A549 (cell line): ENCODE results near the gene CCND2. TPM values are rescaled to one million over a fixed set of nuclear protein-coding genes. Genes with fewer than 3 reads are reported as not detected.

Source experiments
- ATAC-seq, 2 experiments: fragments of 200-7000 bp in 1 of 2; fragments of >200 bp in 1 of 2; cut with Nextera tagmentation in 1 of 2; cut with Tn5 transposase in 1 of 2; 3 replicates each; pipeline versions ENCODE4 v1.8.0 to v1.9.1; 2018 to 2020; ENCODE audit warnings: mild to moderate bottlenecking in 1 of 2, moderate library complexity in 1 of 2
- CTCF ChIA-PET: fragments of 300-600 bp; sonication (Branson Sonifier 250); formaldehyde crosslinking; extraction: SDS; loops from one replicate; lab custom pipeline; 2021; ENCODE audit warnings: antibody characterized with exemption, inconsistent platforms; lab: Yijun Ruan, JAX
- POLR2A ChIA-PET: fragments of 350-600 bp; formaldehyde crosslinking; extraction: SDS; loops from one replicate; lab custom pipeline; 2021; ENCODE audit warnings: antibody characterized with exemption, inconsistent platforms; lab: Yijun Ruan, JAX
- DNase-seq, 2 experiments: peaks; one replicate each; pipeline versions ENCODE4 v3.0.0 to v3.0.0-alpha.2; 2011 to 2016; ENCODE audit warnings: low read depth in 1 of 2, low spot score in 1 of 2
- FAIRE-seq: peaks from 2 replicates; lab custom pipeline; 2011; peaks lifted over from hg19 to GRCh38; lab: Jason Lieb, UNC
- H3K27ac ChIP-seq, 2 experiments: fragments of >200 bp; sonication (Bioruptor Twin); formaldehyde crosslinking; 3 replicates each; pipeline ENCODE4 v1.5.1; 2016 to 2017
- H3K4me1 ChIP-seq: fragments of >200 bp; sonication (Bioruptor Twin); formaldehyde crosslinking; 3 replicates; pipeline ENCODE4 v1.6.1; 2016
- H3K4me2 ChIP-seq: fragments of >200 bp; sonication (Bioruptor Twin); formaldehyde crosslinking; 3 replicates; pipeline ENCODE4 v1.6.1; 2016
- H3K4me3 ChIP-seq: fragments of >200 bp; sonication (Bioruptor Twin); formaldehyde crosslinking; 3 replicates; pipeline ENCODE4 v1.5.1; 2016
- H3K9me3 ChIP-seq: fragments of >200 bp; sonication (Bioruptor Twin); formaldehyde crosslinking; 3 replicates; pipeline ENCODE4 v1.6.1; 2016
- CEBPB ChIP-seq, 2 experiments: fragments of >200 bp in 1 of 2; sonication (Bioruptor Twin) in 1 of 2; formaldehyde crosslinking in 1 of 2; IDR thresholded peaks; 2 replicates each; pipeline ENCODE4 v1.6.1; 2012 to 2016
- CHD4 ChIP-seq: fragments of 200-600 bp; sonication (generic); IDR thresholded peaks from 2 replicates; pipeline ENCODE4 v1.6.1; 2016; ENCODE audit warnings: antibody characterized with exemption, mild to moderate bottlenecking, borderline replicate concordance
- EHMT2 ChIP-seq: fragments of 200-600 bp; sonication (generic); IDR thresholded peaks from 2 replicates; pipeline ENCODE4 v1.6.1; 2016; ENCODE audit warnings: antibody characterized with exemption, low read depth, mild to moderate bottlenecking, moderate library complexity
- HDAC2 ChIP-seq: fragments of 200-600 bp; sonication (generic); IDR thresholded peaks from 2 replicates; pipeline ENCODE4 v1.6.1; 2016
- HEYL ChIP-seq: fragments of 250-450 bp; sonication (Bioruptor Pico); IDR thresholded peaks from 2 replicates; pipeline ENCODE4 v1.8.0; 2021; ENCODE audit warnings: mild to moderate bottlenecking, moderate library complexity
- HOXB13 ChIP-seq: fragments of 250-450 bp; sonication (Bioruptor Pico); IDR thresholded peaks from 2 replicates; pipeline ENCODE4 v1.5.0; 2020; ENCODE audit warnings: low read depth, mild to moderate bottlenecking, moderate library complexity
- HOXB5 ChIP-seq: fragments of 250-450 bp; sonication (Bioruptor Pico); IDR thresholded peaks from 2 replicates; pipeline ENCODE4 v1.5.0; 2020; ENCODE audit warnings: mild to moderate bottlenecking, moderate library complexity
- JUN ChIP-seq, 2 experiments: fragments of >200 bp; sonication (Bioruptor Twin); formaldehyde crosslinking; IDR thresholded peaks; 2 replicates in 1 of 2; 3 replicates in 1 of 2; pipeline ENCODE4 v1.6.1; 2016 to 2017
- JUNB ChIP-seq: fragments of >200 bp; sonication (Bioruptor Twin); formaldehyde crosslinking; IDR thresholded peaks from 2 replicates; pipeline ENCODE4 v1.6.1; 2016
- NFE2L2 ChIP-seq: fragments of 150-350 bp; conservative IDR thresholded peaks from 2 replicates; pipeline ENCODE4 v1.6.1; 2014; ENCODE audit warnings: low read length
- NPAS2 ChIP-seq: fragments of 250-450 bp; sonication (Bioruptor Pico); IDR thresholded peaks from 2 replicates; pipeline ENCODE4 v1.8.0; 2022; ENCODE audit warnings: mild to moderate bottlenecking, moderate library complexity, borderline replicate concordance
- POLR2A ChIP-seq: IDR thresholded peaks from 2 replicates; pipeline ENCODE4 v1.6.1; 2012; ENCODE audit warnings: mild to moderate bottlenecking, low read length
- POLR2AphosphoS2 ChIP-seq: conservative IDR thresholded peaks from 2 replicates; pipeline ENCODE4 v1.6.1; 2012; ENCODE audit warnings: low read length, improper control_type of control experiment, inconsistent platforms
- RARB ChIP-seq: fragments of 250-450 bp; sonication (Bioruptor Pico); IDR thresholded peaks from 2 replicates; pipeline ENCODE4 v1.8.0; 2021; ENCODE audit warnings: mild to moderate bottlenecking, moderate library complexity
- SREBF2 ChIP-seq: fragments of 450-650 bp; IDR thresholded peaks from 2 replicates; pipeline ENCODE4 v1.6.1; 2014; ENCODE audit warnings: mild to moderate bottlenecking, moderate library complexity
- ZC3H11A ChIP-seq: fragments of 450-650 bp; IDR thresholded peaks from 2 replicates; pipeline ENCODE4 v1.6.1; 2014; ENCODE audit warnings: antibody characterized with exemption, mild to moderate bottlenecking
- ZSCAN20 ChIP-seq: fragments of 250-450 bp; sonication (Bioruptor Pico); IDR thresholded peaks from 2 replicates; pipeline ENCODE4 v1.8.0; 2022; ENCODE audit warnings: mild to moderate bottlenecking, moderate library complexity
- WGBS: methylation state at CpG from one replicate; pipeline ENCODE4 v1.1.6; 2017; ENCODE audit errors: missing lambda C conversion rate; 5-methylcytosine and 5-hydroxymethylcytosine counted together
- polyA plus RNA-seq, 4 experiments: library from polyadenylated mRNA; depleted of rRNA in 3 of 4; stranded (reverse); fragments of >200 nt; fragmentation: RNase III in 1 of 4; extraction: RNeasy Plus Mini Kit Qiagen cat#74134 plus additional on column Dnase treatment in 1 of 4; gene quantifications; 2 replicates in 3 of 4; 3 replicates in 1 of 4; pipeline ENCODE4 v1.2.3, GENCODE V29; 2011 to 2017
- TF ChIP-seq, protein P1 (sequence below): fragments of 450-650 bp; IDR thresholded peaks from 2 replicates; pipeline ENCODE4 v1.6.1; 2014; ENCODE audit warnings: antibody characterized with exemption
- TF ChIP-seq, protein P2 (sequence below): fragments of >200 bp; sonication (Bioruptor Twin); formaldehyde crosslinking; IDR thresholded peaks from 3 replicates; pipeline ENCODE4 v1.6.1; 2016

The CCND2 gene
- polyA plus RNA-seq, 2 of the 4 experiments (the other 2 are of a cell fraction): 0.18 TPM; not detected in 1

DNA sequence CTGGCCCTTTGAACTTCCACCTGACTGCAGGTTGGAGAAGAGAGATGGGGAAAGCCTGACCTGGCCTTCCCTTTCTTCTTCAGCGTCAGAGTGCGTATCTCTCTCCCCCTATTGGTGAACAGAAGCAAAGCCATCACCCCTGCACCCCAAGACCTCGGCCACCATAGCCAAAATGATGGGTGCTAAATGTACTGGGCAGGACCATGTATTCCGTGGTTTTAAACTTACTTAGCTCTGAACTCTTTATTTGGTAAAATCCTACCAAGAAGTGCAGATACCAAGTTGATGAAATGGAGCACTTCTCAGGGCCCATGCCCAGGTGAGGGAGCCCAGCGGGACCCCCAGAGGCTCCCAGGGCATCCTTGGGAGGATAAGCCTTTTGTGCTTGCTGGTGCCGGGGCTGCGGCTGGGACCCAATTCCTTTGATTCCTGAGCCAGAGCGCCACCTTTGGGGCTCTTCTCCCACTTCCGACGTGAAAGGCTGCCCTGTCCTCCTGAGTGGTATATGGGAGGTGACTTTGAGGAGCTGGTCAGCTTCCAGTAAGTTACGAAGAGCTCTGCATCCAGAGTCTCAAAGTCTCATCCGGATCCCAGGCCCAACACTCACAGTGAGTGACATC lies 9.4 kb downstream of the CCND2 start:
- ATAC-seq: no peak
- ChIA-PET POLR2A (no interaction called here), CTCF (interaction anchor here (1.1 to 13.1 kb wide), 3 partner anchors 396 to 982 kb away, joined by 3 to 235 read pairs (median 4); no protein-coding TSS in a partner anchor)

DNA sequence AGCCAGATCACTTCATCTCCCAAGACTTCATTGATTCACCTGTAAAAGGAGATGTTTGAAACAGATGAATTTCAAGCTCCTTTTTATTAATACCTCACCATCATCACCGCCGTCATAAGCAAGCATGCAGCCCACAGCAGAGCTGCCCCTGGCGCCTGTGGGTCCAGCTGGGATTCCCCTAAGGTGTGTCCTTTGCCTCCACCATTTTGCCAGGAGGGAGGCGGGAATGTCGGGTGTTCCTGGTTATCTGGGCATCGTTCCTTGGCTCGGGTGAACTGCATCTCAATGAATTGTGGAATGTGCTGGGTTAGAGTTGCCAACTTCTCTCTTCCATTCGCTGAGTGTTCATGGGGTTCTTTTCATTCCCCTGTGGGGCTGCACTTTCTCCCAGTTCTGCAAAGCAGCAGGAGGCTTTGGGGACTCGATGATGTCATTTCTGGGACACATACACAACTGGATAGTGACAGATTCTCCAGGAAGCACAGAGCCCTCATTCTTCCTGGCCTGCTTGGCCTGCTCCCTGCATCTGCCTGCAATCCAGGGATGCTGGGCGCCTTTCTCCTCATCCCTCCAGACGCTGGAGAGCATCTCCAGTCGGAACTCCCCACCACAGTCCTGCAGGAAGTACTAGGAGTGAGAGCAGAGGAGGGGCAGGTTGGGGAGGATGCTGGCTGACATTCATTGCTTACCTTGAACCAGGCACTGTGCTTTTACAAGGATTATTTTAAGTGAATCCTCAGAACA lies 10.1 kb downstream of the CCND2 start:
- ATAC-seq (no peak), DNase-seq (no peak), FAIRE-seq (no peak)
- no peaks in the 10 kb centered on the region for H3K9me3 ChIP-seq
- WGBS: 32% methylated on average over 12 of the region's 12 CpGs
- H3K27ac ChIP-seq: no peak overlapping the region
- no peak overlapping the region for H3K4me3 ChIP-seq
- H3K4me1 ChIP-seq: no peaks in the 10 kb centered on the region
- no peak for TF ChIP-seq CHD4
- no peak for TF ChIP-seq CEBPB (IDR thresholded peaks at IDR 0.05)
- TF ChIP-seq, protein P1, sequence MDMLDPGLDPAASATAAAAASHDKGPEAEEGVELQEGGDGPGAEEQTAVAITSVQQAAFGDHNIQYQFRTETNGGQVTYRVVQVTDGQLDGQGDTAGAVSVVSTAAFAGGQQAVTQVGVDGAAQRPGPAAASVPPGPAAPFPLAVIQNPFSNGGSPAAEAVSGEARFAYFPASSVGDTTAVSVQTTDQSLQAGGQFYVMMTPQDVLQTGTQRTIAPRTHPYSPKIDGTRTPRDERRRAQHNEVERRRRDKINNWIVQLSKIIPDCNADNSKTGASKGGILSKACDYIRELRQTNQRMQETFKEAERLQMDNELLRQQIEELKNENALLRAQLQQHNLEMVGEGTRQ: no peak
- no peak for TF ChIP-seq NPAS2
- no peak for TF ChIP-seq HEYL (CRISPR knock-in tag)
- no peak overlapping the region for H3K4me2 ChIP-seq
- POLR2A ChIA-PET: no interaction called here
- CTCF ChIA-PET: interaction anchor here (1.1 to 13.1 kb wide), 2 partner anchors 397 to 983 kb away, joined by 4 to 235 read pairs; no protein-coding TSS in a partner anchor

More for the DNA sequence above, 9.4 kb downstream of the CCND2 start:
- DNase-seq (no peak), FAIRE-seq (no peak)
- H3K27ac ChIP-seq: no peak overlapping the region
- no peaks in the 10 kb centered on the region for H3K9me3 ChIP-seq
- 36% methylated on average over 11 of the region's 12 CpGs for WGBS
- H3K4me1 ChIP-seq: no peaks in the 10 kb centered on the region
- H3K4me2 ChIP-seq: no peak overlapping the region
- no peak overlapping the region for H3K4me3 ChIP-seq
- TF ChIP-seq, protein P2, sequence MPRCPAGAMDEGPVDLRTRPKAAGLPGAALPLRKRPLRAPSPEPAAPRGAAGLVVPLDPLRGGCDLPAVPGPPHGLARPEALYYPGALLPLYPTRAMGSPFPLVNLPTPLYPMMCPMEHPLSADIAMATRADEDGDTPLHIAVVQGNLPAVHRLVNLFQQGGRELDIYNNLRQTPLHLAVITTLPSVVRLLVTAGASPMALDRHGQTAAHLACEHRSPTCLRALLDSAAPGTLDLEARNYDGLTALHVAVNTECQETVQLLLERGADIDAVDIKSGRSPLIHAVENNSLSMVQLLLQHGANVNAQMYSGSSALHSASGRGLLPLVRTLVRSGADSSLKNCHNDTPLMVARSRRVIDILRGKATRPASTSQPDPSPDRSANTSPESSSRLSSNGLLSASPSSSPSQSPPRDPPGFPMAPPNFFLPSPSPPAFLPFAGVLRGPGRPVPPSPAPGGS: no peak
- no peak for TF ChIP-seq ZSCAN20 (CRISPR knock-in tag)
- TF ChIP-seq HOXB13 (CRISPR knock-in tag): no peak

DNA sequence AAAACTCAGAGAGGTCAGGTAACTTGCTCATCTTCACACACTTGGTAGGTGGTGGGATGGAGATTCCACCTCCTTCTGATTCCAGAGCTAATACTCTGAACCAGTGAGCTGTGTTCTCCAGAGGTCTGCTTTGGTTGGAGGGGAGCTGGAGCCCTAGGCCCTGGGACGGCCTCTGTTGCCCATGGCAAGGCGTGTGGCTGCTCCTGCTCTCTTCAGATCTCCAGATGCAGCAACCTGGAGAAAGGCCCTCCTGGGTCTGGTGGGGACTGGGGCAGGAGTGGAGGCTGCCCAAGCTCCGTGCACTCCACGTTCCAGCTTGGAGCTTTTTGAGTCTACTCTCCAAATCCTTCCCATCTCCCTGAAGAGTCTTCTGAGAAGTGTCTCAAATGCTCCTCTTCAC lies 10.7 kb downstream of the CCND2 start:
- Histone ChIP-seq H3K9me3 (no peaks in the 10 kb centered on the region), H3K4me3 (no peak overlapping the region), H3K27ac (no peak overlapping the region), H3K4me2 (no peak overlapping the region), H3K4me1 (no peaks in the 10 kb centered on the region)
- POLR2A ChIA-PET: no interaction called here
- CTCF ChIA-PET: interaction anchor here (1.6 to 13.1 kb wide), 2 partner anchors 8 to 398 kb away, joined by 6 to 235 read pairs; no protein-coding TSS in a partner anchor
- WGBS: 37% methylated on average over 4 of the region's 4 CpGs
- DNase-seq (no peak), FAIRE-seq (no peak), ATAC-seq (no peak)
- TF ChIP-seq NFE2L2 (no peak), HDAC2 (no peak), CHD4 (no peak), POLR2AphosphoS2 (no peak), HOXB5 (CRISPR knock-in tag) (no peak), JUNB (no peak), POLR2A (no peak), SREBF2 (no peak), RARB (CRISPR knock-in tag) (no peak), HEYL (CRISPR knock-in tag) (no peak), EHMT2 (no peak)

DNA sequence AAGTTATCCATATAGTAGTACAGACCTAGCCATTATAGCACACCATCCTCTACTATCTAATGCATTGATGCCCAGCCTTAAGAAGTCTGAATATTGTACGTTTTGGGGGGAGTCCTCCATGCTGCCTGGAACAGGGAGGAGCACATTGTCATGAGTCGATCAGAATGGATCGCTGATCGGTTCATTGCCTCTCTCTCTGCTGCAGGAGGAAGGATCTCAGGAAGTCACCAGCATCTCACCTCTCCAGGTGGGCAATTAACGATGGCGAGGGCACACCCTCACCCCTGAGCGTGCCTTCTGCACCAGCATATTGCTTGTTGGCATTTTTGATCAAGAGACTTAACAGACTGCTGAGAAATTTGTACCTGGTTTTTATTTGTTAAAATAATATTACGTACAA lies 11.5 kb downstream of the CCND2 start:
- TF ChIP-seq ZC3H11A (no peak), HOXB13 (CRISPR knock-in tag) (no peak), JUN (IDR thresholded peaks at IDR 0.05) (no peak)
- TF ChIP-seq, all 56 proteins: peak for 0
- ChIA-PET POLR2A (no interaction called here), CTCF (interaction anchor here (1.6 to 13.1 kb wide), 2 partner anchors 9 to 398 kb away, joined by 6 to 235 read pairs; no protein-coding TSS in a partner anchor)
- Histone ChIP-seq H3K4me1 (no peaks in the 10 kb centered on the region), H3K9me3 (no peaks in the 10 kb centered on the region), H3K4me3 (no peak overlapping the region), H3K27ac (no peak overlapping the region), H3K4me2 (no peak overlapping the region)
- FAIRE-seq (no peak), DNase-seq (no peak), ATAC-seq (no peak)
- WGBS: 32% methylated on average over 8 of the region's 8 CpGs
